SK-N-SH (cell line): ENCODE data around the gene MGLL. TPM values are rescaled to one million over a fixed set of nuclear protein-coding genes. Genes with fewer than 3 reads are reported as not detected.

Source experiments
- CTCF ChIA-PET: fragments of 300-600, 350-600 bp; formaldehyde crosslinking; extraction: SDS; loops from one replicate; lab custom pipeline; 2021; lab: Yijun Ruan, JAX
- POLR2A ChIA-PET: fragments of 350-600 bp; sonication (Branson Sonifier 250); formaldehyde crosslinking; extraction: SDS; loops from one replicate; lab custom pipeline; 2020; ENCODE audit warnings: antibody characterized with exemption, inconsistent platforms; lab: Yijun Ruan, JAX
- DNase-seq: peaks from one replicate; pipeline ENCODE4 v3.0.0; 2012
- H2AFZ ChIP-seq: fragments of 200-600 bp; sonication (generic); 2 replicates; pipeline ENCODE4 v1.8.1; 2016; ENCODE audit warnings: antibody characterized with exemption, mild to moderate bottlenecking, low read depth
- H3F3A ChIP-seq: fragments of 200-600 bp; sonication (generic); replicated peaks from 2 replicates; pipeline ENCODE3; 2016; ENCODE audit warnings: antibody characterized with exemption, mild to moderate bottlenecking; ENCODE audit not compliant: insufficient read depth
- H3K27ac ChIP-seq, 2 experiments: fragments of 200-500 bp in 1 of 2; fragments of 200-600 bp in 1 of 2; sonication (Bioruptor generic) in 1 of 2; sonication (generic), shearing (Covaris generic) in 1 of 2; 2 replicates each; pipeline versions ENCODE4 v1.5.1 to v1.6.1; 2014 to 2016; ENCODE audit warnings: low read depth in 2 of 2, inconsistent platforms in 1 of 2, low read length in 1 of 2, mild to moderate bottlenecking in 1 of 2, mixed read lengths in 1 of 2
- H3K27me3 ChIP-seq: fragments of 200-600 bp; sonication (generic), shearing (Covaris generic); 2 replicates; pipeline ENCODE4 v1.6.1; 2016; ENCODE audit warnings: mixed run types; ENCODE audit not compliant: insufficient read depth
- H3K36me3 ChIP-seq, 2 experiments: fragments of 200-500 bp in 1 of 2; fragments of 200-600 bp in 1 of 2; sonication (Bioruptor generic) in 1 of 2; sonication (generic) in 1 of 2; replicated peaks in 1 of 2; 2 replicates each; pipeline versions ENCODE3 to v1.5.1; 2014 to 2016; ENCODE audit warnings: low read length in 1 of 2, mild to moderate bottlenecking in 1 of 2; ENCODE audit not compliant: insufficient read depth in 2 of 2, control insufficient read depth in 1 of 2
- H3K4me1 ChIP-seq, 2 experiments: fragments of 200-500 bp in 1 of 2; fragments of 200-600 bp in 1 of 2; sonication (Bioruptor generic) in 1 of 2; sonication (generic), shearing (Covaris generic) in 1 of 2; 2 replicates each; pipeline versions ENCODE4 v1.5.1 to v1.6.1; 2014 to 2016; ENCODE audit warnings: low read depth in 1 of 2, low read length in 1 of 2, mixed run types in 1 of 2; ENCODE audit not compliant: insufficient read depth in 2 of 2, control insufficient read depth in 1 of 2
- H3K4me2 ChIP-seq: fragments of 200-600 bp; sonication (generic), shearing (Covaris generic); 2 replicates; pipeline ENCODE4 v1.6.1; 2017; ENCODE audit warnings: mixed run types
- H3K4me3 ChIP-seq, 2 experiments: fragments of 200-500 bp in 1 of 2; fragments of 200-600 bp in 1 of 2; sonication (Bioruptor generic) in 1 of 2; sonication (generic), shearing (Covaris generic) in 1 of 2; 2 replicates each; pipeline versions ENCODE4 v1.5.1 to v1.8.1; 2014 to 2016; ENCODE audit warnings: low read depth in 2 of 2, inconsistent platforms in 1 of 2, low read length in 1 of 2, mild to moderate bottlenecking in 1 of 2, mixed read lengths in 1 of 2, moderate library complexity in 1 of 2
- H3K79me2 ChIP-seq: fragments of 200-600 bp; sonication (generic); 2 replicates; pipeline ENCODE4 v1.8.1; 2017; ENCODE audit warnings: mild to moderate bottlenecking; ENCODE audit not compliant: insufficient read depth
- H3K9ac ChIP-seq: fragments of 200-600 bp; sonication (generic); 2 replicates; pipeline ENCODE4 v1.6.1; 2017; ENCODE audit warnings: mixed run types
- H3K9me2 ChIP-seq: fragments of 200-600 bp; sonication (generic); 2 replicates; pipeline ENCODE4 v1.6.1; 2017; ENCODE audit warnings: mixed run types
- H3K9me3 ChIP-seq: fragments of 200-600 bp; sonication (generic); 2 replicates; pipeline ENCODE4 v1.6.1; 2017; ENCODE audit warnings: mixed run types, mild to moderate bottlenecking, moderate library complexity
- H4K20me1 ChIP-seq: fragments of 200-600 bp; sonication (generic); 2 replicates; pipeline ENCODE4 v1.6.1; 2017; ENCODE audit warnings: mild to moderate bottlenecking, mixed run types; ENCODE audit not compliant: insufficient read depth
- CHD2 ChIP-seq: fragments of 150-350 bp; IDR thresholded peaks from 2 replicates; pipeline ENCODE4 v1.6.1; 2018; ENCODE audit warnings: low read length; ENCODE audit not compliant: partially characterized antibody
- CTCF ChIP-seq: fragments of 200-600 bp; sonication (generic); IDR thresholded peaks from 2 replicates; pipeline ENCODE4 v1.6.1; 2017; ENCODE audit warnings: antibody characterized with exemption, mild to moderate bottlenecking, moderate library complexity
- ELF1 ChIP-seq: IDR thresholded peaks from 2 replicates; pipeline ENCODE4 v1.4.0; 2012
- EZH2phosphoT487 ChIP-seq: fragments of 200-600 bp; sonication (generic); IDR thresholded peaks from 2 replicates; pipeline ENCODE4 v1.6.1; 2017; ENCODE audit warnings: low read depth, mixed run types, mild to moderate bottlenecking, antibody characterized with exemption, moderate library complexity, borderline replicate concordance
- FOXM1 ChIP-seq: IDR thresholded peaks from 2 replicates; pipeline ENCODE4 v1.4.0; 2012; ENCODE audit warnings: low read depth, mild to moderate bottlenecking
- GABPA ChIP-seq: IDR thresholded peaks from 2 replicates; pipeline ENCODE4 v1.4.0; 2012; ENCODE audit warnings: low read depth, mild to moderate bottlenecking
- GATA2 ChIP-seq: sonication (generic); formaldehyde crosslinking; IDR thresholded peaks from 2 replicates; pipeline ENCODE4 v1.5.0; 2020; ENCODE audit warnings: mild to moderate bottlenecking, missing genetic modification reagents
- MEF2A ChIP-seq: IDR thresholded peaks from 2 replicates; pipeline ENCODE4 v1.4.0; 2012; ENCODE audit warnings: low read depth, borderline replicate concordance
- NFIC ChIP-seq: IDR thresholded peaks from 2 replicates; pipeline ENCODE4 v1.4.0; 2012; ENCODE audit warnings: borderline replicate concordance
- NRF1 ChIP-seq: IDR thresholded peaks from 2 replicates; pipeline ENCODE4 v1.6.1; 2012; ENCODE audit warnings: low read depth, mild to moderate bottlenecking, low read length
- PBX3 ChIP-seq: IDR thresholded peaks from 2 replicates; pipeline ENCODE4; 2012
- POLR2AphosphoS5 ChIP-seq: IDR thresholded peaks from 2 replicates; pipeline ENCODE4 v1.6.1; 2012; ENCODE audit warnings: low read depth, low read length
- RAD21 ChIP-seq: IDR thresholded peaks from 2 replicates; pipeline ENCODE4 v1.6.1; 2012; ENCODE audit warnings: mild to moderate bottlenecking, low read length
- RFX5 ChIP-seq: IDR thresholded peaks from 2 replicates; pipeline ENCODE4 v1.6.1; 2012; ENCODE audit warnings: mild to moderate bottlenecking, improper control_type of control experiment, low read length
- RXRA ChIP-seq: IDR thresholded peaks from 2 replicates; pipeline ENCODE4 v1.4.0; 2012; ENCODE audit warnings: low read depth, mild to moderate bottlenecking, borderline replicate concordance
- TAF1 ChIP-seq: IDR thresholded peaks from 2 replicates; pipeline ENCODE4 v1.6.1; 2012; ENCODE audit warnings: low read depth, mild to moderate bottlenecking, low read length, moderate library complexity, borderline replicate concordance
- TCF12 ChIP-seq: IDR thresholded peaks from 2 replicates; pipeline ENCODE4 v1.4.0; 2012
- USF1 ChIP-seq: IDR thresholded peaks from 2 replicates; pipeline ENCODE4 v1.4.0; 2012; ENCODE audit warnings: low read depth, borderline replicate concordance
- YY1 ChIP-seq: IDR thresholded peaks from 2 replicates; pipeline ENCODE4 v1.4.0; 2012; ENCODE audit warnings: low read depth, mild to moderate bottlenecking
- WGBS: methylation state at CpG from one replicate; pipeline ENCODE4 v1.1.6; 2017; ENCODE audit warnings: low lambda C conversion rate; 5-methylcytosine and 5-hydroxymethylcytosine counted together
- polyA plus RNA-seq, 3 experiments: library from polyadenylated mRNA; depleted of rRNA; stranded (reverse); fragments of >200 nt; gene quantifications; 2 replicates each; pipeline ENCODE4 v1.2.3, GENCODE V29; 2012

MGLL gene
- polyA plus RNA-seq, 1 of the 3 experiments (the other 2 are of a cell fraction), result 2.2 TPM

- Histone ChIP-seq H4K20me1 (no peaks in the 10 kb centered on the region), H3K4me3 (no peak overlapping the region), H3K9me2 (no peaks in the 10 kb centered on the region), H3K27me3 (no peaks in the 10 kb centered on the region; the same call in 1 of the 2 replicates), H3K79me2 (no peaks in the 10 kb centered on the region), H3K4me1 (no peaks in the 10 kb centered on the region), H3K4me2 (no peak overlapping the region), H3K9ac (no peak overlapping the region), H3K9me3 (no peaks in the 10 kb centered on the region), H3K36me3 (no peaks in the 10 kb centered on the region), H2AFZ (no peak overlapping the region), H3F3A (no peaks in the 10 kb centered on the region), H3K27ac (no peak overlapping the region)
- TF ChIP-seq MEF2A (no peak), FOXM1 (no peak), RXRA (no peak)
- CTCF ChIA-PET, result interaction anchor here (1.0 kb wide), 1 partner anchor 22 kb away, joined by 3 read pairs; no protein-coding TSS in a partner anchor
- DNase-seq, result no peak
- POLR2A ChIA-PET, result no interaction called here
- 69% methylated on average over 8 of the region's 10 CpGs for WGBS
These were observed 31.4 kb upstream of the MGLL start for GRCh38 chr3:127853681-127854080.

GRCh38 chr3:127851899-127852298 is 29.6 kb upstream of the MGLL start:
- Histone ChIP-seq H3K9me3 (no peaks in the 10 kb centered on the region), H4K20me1 (no peaks in the 10 kb centered on the region), H3K4me1 (no peaks in the 10 kb centered on the region), H3K4me3 (no peak overlapping the region), H2AFZ (no peak overlapping the region), H3K36me3 (no peaks in the 10 kb centered on the region), H3K9me2 (no peaks in the 10 kb centered on the region), H3K4me2 (no peak overlapping the region), H3K27ac (no peak overlapping the region), H3F3A (no peaks in the 10 kb centered on the region), H3K9ac (no peak overlapping the region), H3K27me3 (no peaks in the 10 kb centered on the region; the same call in 1 of the 2 replicates), H3K79me2 (no peaks in the 10 kb centered on the region)
- ChIA-PET CTCF (interaction anchor here (1.1 to 1.6 kb wide), 2 partner anchors 106 to 119 kb away, joined by 3 read pairs; no protein-coding TSS in a partner anchor), POLR2A (no interaction called here)
- DNase-seq, result no peak
- WGBS, result 82% methylated on average over 9 of the region's 9 CpGs
- no peak for TF ChIP-seq USF1
- TF ChIP-seq TCF12, result no peak
- TF ChIP-seq CHD2, result no peak
- no peak for TF ChIP-seq CTCF
- no peak for TF ChIP-seq GABPA
- TF ChIP-seq NRF1, result no peak
- no peak for TF ChIP-seq MEF2A
- TF ChIP-seq GATA2 (CRISPR knock-in tag), result no peak
- TF ChIP-seq YY1, result no peak
- TF ChIP-seq RFX5, result no peak
- no peak for TF ChIP-seq FOXM1
- TF ChIP-seq ELF1, result no peak
- no peak for TF ChIP-seq EZH2phosphoT487
- TF ChIP-seq PBX3, result no peak
- TF ChIP-seq POLR2AphosphoS5, result no peak
- TF ChIP-seq NFIC, result no peak
- TF ChIP-seq RAD21, result no peak
- TF ChIP-seq TAF1, result no peak
